ENCODE data around the gene KRTAP4-11.
"Not testable (repeated sequence)": the region's sequence is repeated elsewhere in the genome, so short reads cannot be mapped to it uniquely, and the experiment has no call there.

GRCh38 chr17:41123991-41124371 is 5.8 kb upstream of the KRTAP4-11 start, which contains the start of gene KRTAP4-12:
- TF ChIP-seq POLR2A, CTCF (IDR thresholded peaks at IDR 0.05): not testable (repeated sequence)
